ENCODE data around the gene ITGB1.
A peak's percentile ranks its signal among the peaks of the same experiment; 100 is the strongest.
"Not testable (repeated sequence)": the region's sequence is repeated elsewhere in the genome, so short reads cannot be mapped to it uniquely, and the experiment has no call there.

Gene ITGB1

DNA sequence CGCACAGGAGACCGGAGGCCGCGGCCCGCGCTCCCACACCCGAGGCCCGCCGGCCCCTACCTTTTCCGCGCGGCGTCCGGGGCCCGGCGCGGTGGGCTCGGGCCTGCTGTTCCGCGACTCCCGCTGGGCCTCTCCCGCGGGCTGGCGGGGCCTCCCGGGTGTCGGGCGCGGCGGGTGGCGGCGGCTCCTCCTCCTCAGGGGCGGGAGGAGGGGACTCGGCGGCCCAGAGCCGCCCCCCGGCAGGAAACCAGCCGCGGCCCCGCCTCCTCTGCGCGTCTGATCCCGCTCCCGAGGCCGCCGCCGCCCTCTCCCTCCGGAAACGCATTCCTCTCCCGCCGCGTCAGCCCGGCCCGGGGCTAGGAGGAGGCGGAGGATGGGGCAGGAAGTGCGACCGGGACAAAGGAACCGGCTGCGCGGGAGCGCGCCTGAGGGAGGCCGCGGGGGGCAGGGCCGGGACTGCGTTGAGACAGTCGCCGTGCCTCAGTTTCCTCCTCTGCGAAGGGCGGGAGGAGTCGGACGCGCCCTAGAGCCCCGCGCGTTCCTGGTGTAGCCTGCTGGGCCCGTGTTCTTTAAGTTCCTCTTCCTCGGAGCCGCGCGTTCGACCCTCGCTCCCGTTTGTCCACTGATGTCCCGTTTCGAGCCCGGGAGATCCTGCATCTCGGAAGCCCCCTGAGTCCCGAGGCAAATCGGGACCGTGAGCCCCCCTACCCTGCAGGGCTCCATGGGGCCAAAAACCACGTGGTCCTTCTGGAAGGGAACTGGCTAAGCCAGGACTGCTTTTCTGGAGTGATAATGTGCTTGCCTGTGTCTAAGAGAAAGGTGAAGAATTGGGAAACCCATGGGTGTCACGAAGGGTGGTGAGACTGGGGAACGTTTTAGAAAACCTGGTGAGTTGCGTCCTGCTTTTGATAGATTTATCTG lies at the start of gene ITGB1:
TSS of gene ITGB1 (minus strand) at position 146 of the 921 bp plus-strand sequence. CDS start 22,672 bp downstream, outside the sequence.
- Mint-ChIP-seq H3K4me1 (peaks cover 39% of the 10 kb centered on the region), H3K4me3 (peak within 1 kb of the TSS; percentile 86 to 97), H3K9me3 (no peaks in the 10 kb centered on the region), H3K27ac (peak within 1 kb of the TSS; percentile 92 to 98), H3K27me3 (peaks cover 8% of the 10 kb centered on the region)
- DNase-seq (peak; percentile 80 to 82), ATAC-seq (peak; percentile 89)

- Mint-ChIP-seq H3K4me1 (peaks cover 26% of the 10 kb centered on the region), H3K27ac (no peak overlapping the region), H3K27me3 (peaks cover 16% of the 10 kb centered on the region)
Observed at GRCh38 chr10:33006342-33006887, 48.4 kb upstream of the ITGB1 start.

GRCh38 chr10:33005322-33006301 lies 47.6 kb upstream of the ITGB1 start:
- Mint-ChIP-seq H3K9me3 (no peaks in the 10 kb centered on the region), H3K27me3 (peaks cover 15% of the 10 kb centered on the region), H3K4me3 (peak overlapping the region; percentile 70 to 77), H3K4me1 (peaks cover 26% of the 10 kb centered on the region), H3K27ac (no peak overlapping the region)
- DNase-seq: peak; percentile 25 to 27
- ATAC-seq: peak; percentile 82

More at GRCh38 chr10:33006342-33006887, 48.4 kb upstream of the ITGB1 start:
- no peak for DNase-seq
- no peaks in the 10 kb centered on the region for H3K9me3 Mint-ChIP-seq
- no peak overlapping the region for H3K4me3 Mint-ChIP-seq
- ATAC-seq: no peak

DNA sequence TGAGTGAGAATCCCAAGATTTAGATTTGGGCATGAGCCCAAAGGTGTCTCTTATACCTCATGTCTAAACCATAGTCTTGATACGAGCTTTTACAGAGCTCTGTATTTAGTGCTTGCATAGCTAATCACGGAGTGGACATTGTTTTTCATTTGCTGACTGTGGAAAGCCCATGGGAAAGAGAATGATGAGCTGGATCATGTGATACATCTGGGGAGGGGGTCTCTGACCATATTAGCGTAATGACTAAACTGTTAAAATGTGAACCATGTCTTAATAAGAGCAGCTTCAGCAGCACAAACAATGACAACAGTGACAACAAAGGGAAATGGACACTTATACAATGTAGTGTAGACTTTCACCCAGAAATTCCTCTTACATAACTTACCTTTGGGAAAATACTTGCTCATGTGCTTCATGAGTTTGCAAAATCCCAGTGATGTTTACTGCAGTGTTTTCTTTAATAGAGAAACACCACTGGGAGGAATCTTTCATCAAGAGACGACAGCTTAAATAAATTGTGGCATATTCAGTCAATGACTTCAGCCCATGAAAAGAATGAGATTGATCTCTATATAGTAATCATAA lies 44.0 kb upstream of the ITGB1 start:
- Mint-ChIP-seq H3K9me3 (peaks cover 0 to 12% of the 10 kb centered on the region in 2 donors), H3K4me1 (peaks cover 10% of the 10 kb centered on the region), H3K27ac (no peak overlapping the region), H3K4me3 (no peak overlapping the region), H3K27me3 (no peaks in the 10 kb centered on the region)
- no peak for DNase-seq
- ATAC-seq: no peak

- H3K4me3 Mint-ChIP-seq, H3K4me1 Mint-ChIP-seq, H3K27ac Mint-ChIP-seq, ATAC-seq, DNase-seq: not testable (repeated sequence)
- H3K9me3 Mint-ChIP-seq: peaks cover 7 to 12% of the 10 kb centered on the region in 2 donors
- H3K27me3 Mint-ChIP-seq: peaks cover 12% of the 10 kb centered on the region
Observed at GRCh38 chr10:32998060-32998581, 40.1 kb upstream of the ITGB1 start.

DNA sequence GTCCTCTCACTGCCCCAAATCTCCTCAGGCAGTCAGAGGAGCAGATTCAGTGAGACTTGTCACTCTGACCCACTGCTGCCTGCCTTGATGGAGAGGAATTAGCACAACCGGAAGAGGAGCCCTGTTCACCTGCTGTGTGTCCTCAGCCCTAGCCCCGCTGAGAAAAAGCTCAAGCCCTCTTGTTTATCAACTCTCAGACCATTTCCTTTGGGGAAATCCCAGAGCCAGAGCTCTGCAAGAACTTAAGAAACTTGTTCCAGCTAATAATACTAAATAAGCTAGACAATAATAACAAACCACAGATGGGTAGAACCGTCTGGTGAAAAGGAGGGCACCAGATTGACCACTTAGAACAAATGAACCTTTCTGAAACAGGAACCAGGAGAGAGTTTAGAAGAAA lies 37.7 kb upstream of the ITGB1 start:
- DNase-seq: no peak
- ATAC-seq: no peak
- peaks cover 10 to 12% of the 10 kb centered on the region in 2 donors for H3K9me3 Mint-ChIP-seq
- H3K27me3 Mint-ChIP-seq: peaks cover 21% of the 10 kb centered on the region
- H3K4me1 Mint-ChIP-seq: peaks cover 9% of the 10 kb centered on the region
- H3K27ac Mint-ChIP-seq: no peak overlapping the region
- H3K4me3 Mint-ChIP-seq: no peak overlapping the region

GRCh38 chr10:32995066-32995622 lies 37.1 kb upstream of the ITGB1 start:
- peaks cover 12 to 14% of the 10 kb centered on the region in 2 donors for H3K9me3 Mint-ChIP-seq
- DNase-seq: no peak
- peaks cover 24% of the 10 kb centered on the region for H3K27me3 Mint-ChIP-seq
- H3K4me1 Mint-ChIP-seq: peaks cover 9% of the 10 kb centered on the region
- no peak overlapping the region for H3K4me3 Mint-ChIP-seq
- H3K27ac Mint-ChIP-seq: peak overlapping the region in 1 of 2 donors; percentile 75
- ATAC-seq: no peak

DNA sequence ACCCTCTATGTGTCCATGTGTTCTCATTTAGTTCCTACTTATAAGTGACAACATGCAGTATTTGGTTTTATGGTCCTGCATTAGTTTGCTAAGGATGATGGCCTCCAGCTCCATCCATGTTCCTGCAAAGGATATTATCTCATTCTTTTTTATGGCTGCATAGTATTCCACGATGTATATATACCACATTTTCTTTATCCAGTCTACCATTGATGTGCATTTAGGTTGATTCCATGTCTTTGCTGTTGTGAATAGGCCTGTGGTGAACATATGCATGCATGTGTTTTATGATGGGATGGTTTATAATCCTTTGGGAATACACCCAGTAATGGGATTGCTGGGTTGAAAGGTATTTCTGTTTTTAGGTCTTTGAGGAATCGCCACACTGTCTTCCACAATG lies 36.6 kb upstream of the ITGB1 start:
- peaks cover 24% of the 10 kb centered on the region for H3K27me3 Mint-ChIP-seq
- H3K9me3 Mint-ChIP-seq: peaks cover 7 to 14% of the 10 kb centered on the region in 2 donors
- not testable (repeated sequence) for DNase-seq, H3K27ac Mint-ChIP-seq, ATAC-seq, H3K4me1 Mint-ChIP-seq, H3K4me3 Mint-ChIP-seq

DNA sequence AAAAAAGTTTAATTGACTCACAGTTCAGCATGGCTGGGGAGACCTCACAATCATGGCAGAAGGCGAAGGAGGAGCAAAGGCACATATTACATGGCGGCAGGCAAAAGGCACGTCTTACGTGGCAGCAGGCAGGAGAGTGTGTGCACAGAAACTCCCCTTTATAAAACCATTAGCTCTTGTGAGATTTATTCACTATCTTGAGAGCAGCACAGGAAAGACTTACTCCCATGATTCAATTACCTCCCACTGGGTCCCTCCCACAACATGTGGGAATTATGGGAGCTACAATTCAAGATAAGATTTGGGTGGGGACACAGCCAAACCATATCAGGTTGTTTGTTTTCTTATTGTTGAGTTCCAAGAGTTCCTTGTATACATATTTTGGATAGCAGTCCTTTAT lies 34.3 kb upstream of the ITGB1 start:
- not testable (repeated sequence) for H3K4me1 Mint-ChIP-seq, ATAC-seq, DNase-seq, H3K4me3 Mint-ChIP-seq, H3K27ac Mint-ChIP-seq
- Mint-ChIP-seq H3K9me3 (peaks cover 0 to 14% of the 10 kb centered on the region in 2 donors), H3K27me3 (peaks cover 24% of the 10 kb centered on the region)

DNA sequence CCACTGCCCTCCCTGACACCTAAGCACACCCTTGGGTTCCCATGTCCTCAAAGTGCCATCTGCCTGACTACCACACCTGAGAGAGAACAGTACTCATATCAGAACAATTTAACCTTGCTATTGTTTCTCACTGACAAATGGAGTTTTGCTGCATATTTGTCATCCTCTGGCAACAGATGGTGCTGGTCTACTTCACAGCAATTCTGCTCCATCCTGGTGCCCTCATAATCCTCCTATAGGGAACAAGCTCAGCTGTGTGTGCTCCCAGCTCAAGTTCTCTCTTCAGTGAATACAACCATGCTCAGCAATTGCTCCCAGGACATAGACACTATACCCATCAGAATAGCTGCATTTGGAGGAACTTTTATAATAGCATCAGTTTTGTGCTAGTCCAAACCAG lies 32.8 kb upstream of the ITGB1 start:
- Mint-ChIP-seq H3K9me3 (peaks cover 0 to 14% of the 10 kb centered on the region in 2 donors), H3K4me3 (no peak overlapping the region), H3K27me3 (peaks cover 23% of the 10 kb centered on the region), H3K4me1 (peaks cover 8% of the 10 kb centered on the region), H3K27ac (no peak overlapping the region)
- no peak for ATAC-seq
- DNase-seq: no peak

- no peak overlapping the region for H3K27ac Mint-ChIP-seq
- H3K27me3 Mint-ChIP-seq: peaks cover 12% of the 10 kb centered on the region
- peaks cover 2% of the 10 kb centered on the region for H3K4me1 Mint-ChIP-seq
- no peak overlapping the region for H3K4me3 Mint-ChIP-seq
- DNase-seq (no peak), ATAC-seq (no peak)
- H3K9me3 Mint-ChIP-seq: peaks cover 0 to 7% of the 10 kb centered on the region in 2 donors
Observed at GRCh38 chr10:32988604-32989003, 30.6 kb upstream of the ITGB1 start.

DNA sequence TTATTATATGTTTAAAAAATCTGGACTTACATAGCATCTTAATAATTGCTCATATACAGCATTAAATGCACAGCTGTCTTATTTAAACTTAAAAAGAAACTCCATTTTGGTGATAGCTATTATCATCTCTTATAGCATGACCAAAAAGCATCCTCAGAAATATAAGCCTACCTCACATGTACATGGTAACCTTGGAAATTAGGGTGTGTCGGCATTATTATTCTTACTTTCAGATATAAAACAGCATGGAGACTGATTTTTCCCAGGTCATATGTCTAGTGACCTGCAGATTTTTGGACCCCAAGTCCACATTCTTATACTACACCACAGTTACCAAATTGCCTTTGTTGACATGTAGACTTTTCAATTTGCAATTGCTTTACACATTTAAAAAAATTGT lies 29.1 kb upstream of the ITGB1 start:
- peaks cover 16% of the 10 kb centered on the region for H3K4me1 Mint-ChIP-seq
- peaks cover 12% of the 10 kb centered on the region for H3K27me3 Mint-ChIP-seq
- H3K27ac Mint-ChIP-seq: no peak overlapping the region
- peaks cover 0 to 7% of the 10 kb centered on the region in 2 donors for H3K9me3 Mint-ChIP-seq
- ATAC-seq: no peak
- DNase-seq: no peak
- no peak overlapping the region for H3K4me3 Mint-ChIP-seq

DNA sequence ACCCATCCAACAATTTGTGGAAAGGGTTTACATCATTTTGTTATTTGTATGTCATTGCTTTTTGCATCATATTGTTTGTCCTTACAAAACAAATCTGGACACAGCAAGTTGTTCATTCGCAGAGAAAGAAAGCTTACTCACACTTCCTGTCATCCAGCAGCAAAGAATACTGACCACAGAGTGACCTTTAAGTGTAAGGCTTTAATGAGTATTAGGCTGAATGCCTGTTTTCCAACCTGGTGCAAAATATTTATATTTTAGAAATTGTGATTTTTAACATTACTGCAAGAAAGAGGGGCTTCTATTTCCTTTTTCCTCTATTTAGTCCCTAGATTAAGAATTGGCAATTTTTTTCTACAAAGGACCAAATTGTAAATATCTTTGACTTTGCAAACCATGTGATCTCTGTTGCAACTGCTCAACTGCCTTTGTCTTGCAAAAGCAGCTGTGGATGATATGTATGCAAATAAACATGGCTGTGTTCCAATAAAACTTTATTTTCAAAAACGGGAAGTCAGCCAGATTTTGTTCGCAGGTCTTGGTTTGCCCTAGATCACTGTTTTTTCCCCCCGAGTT lies 27.8 kb upstream of the ITGB1 start:
- Mint-ChIP-seq H3K27ac (no peak overlapping the region), H3K4me1 (peaks cover 29% of the 10 kb centered on the region), H3K27me3 (peaks cover 4% of the 10 kb centered on the region), H3K9me3 (peaks cover 0 to 5% of the 10 kb centered on the region in 2 donors), H3K4me3 (no peak overlapping the region)
- DNase-seq (no peak), ATAC-seq (no peak)

- DNase-seq: no peak
- ATAC-seq: no peak
- H3K27ac Mint-ChIP-seq: no peak overlapping the region
- H3K4me3 Mint-ChIP-seq: no peak overlapping the region
- no peaks in the 10 kb centered on the region for H3K9me3 Mint-ChIP-seq
- peaks cover 34% of the 10 kb centered on the region for H3K4me1 Mint-ChIP-seq
- H3K27me3 Mint-ChIP-seq: no peaks in the 10 kb centered on the region
Observed at GRCh38 chr10:32985341-32985764, 27.3 kb upstream of the ITGB1 start.
